NCI-H146 (cell line): ENCODE data around the gene TFR2.

Experiments used
- DNase-seq: peaks from one replicate; lab custom pipeline; 2025; lab: John Stamatoyannopoulos, UW

TFR2 gene

GRCh38 chr7:100654908-100655831 is 13.8 kb upstream of the TFR2 start:
- no peak for DNase-seq

DNA sequence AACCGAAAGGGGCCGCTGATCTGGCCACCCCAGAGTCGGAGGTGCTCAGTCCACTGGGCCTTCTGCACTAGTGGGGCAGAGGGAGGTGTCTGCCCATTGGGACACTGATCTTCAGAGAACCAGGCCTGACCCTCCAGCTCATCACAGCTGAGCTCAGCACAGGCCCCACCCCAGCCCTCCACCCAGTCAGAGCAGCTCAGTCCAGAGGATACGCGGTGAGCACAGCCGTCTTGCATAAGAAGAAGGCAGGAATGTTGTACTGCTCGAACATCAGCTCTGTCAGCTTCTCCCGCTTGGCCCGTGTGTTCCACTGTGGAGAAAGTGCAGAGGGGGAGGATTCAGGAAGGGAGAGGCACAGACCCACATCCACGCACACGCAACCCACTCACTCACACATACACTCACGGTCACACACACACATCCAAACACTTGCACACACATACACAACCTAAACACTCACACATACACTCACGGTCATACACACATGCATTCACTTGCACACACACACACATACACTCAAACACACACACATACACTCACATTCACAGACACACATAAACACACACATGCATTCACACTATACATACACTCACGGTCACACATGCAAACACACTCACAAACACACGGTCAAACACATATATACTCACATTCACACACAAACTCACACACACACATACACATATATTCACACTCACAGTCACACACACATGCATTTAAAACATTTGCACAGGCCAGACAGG is 8.6 kb upstream of the TFR2 start:
- no peak for DNase-seq

DNA sequence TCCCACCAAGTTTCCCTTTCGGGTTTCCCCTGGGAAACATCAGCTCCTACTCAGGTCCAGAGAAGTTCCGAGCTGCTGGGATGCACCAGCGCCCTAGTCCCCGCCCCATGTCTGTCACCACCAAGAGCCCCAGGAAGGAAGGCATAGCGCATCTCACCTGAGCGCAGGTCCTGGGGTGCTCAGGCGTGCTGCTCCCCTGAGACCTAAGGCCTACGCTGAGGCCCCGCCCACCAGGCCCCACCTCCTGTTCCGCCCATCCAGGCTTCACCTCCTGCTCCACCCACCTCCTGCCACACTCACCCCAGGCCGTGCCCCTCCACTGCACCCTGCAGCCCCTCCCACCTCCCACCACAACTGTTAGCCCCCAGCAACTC is 1.2 kb upstream of the TFR2 start:
- no peak for DNase-seq

DNA sequence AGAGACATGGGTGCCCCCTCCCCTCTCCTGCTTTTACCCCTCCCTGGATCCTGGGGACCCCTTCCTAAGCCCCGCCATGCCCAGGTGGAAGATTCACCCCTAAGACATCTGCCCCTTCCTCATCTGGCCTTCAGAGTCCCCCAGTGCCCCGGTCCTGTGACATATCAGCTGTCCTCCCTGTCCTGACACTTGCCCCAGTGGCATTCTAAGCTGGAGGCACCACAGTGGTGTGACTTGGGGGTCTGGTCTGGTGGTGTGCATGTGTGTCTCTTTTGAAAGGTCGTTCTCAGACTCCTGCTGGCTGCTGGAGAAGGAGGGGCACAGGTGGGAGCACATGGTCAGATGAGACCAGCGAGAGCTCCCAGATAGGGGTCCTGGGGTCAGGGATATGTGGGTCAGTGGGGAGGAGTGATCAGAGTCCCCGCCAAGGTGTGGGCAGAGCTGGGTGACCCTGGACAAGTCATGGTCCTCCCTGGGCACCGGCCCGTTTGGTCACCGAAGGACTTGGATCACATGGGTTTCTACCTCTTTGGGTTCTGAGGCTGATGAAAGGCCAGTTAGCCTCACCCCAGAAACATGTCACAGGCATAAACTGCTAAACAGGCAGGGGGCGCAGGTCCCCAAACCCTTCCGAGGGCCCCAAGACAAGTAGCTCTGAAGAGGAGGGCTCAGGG is 645 bp upstream of the TFR2 start:
- DNase-seq = no peak

GRCh38 chr7:100640517-100641440 is 573 bp downstream of the TFR2 start:
- no peak for DNase-seq

- no peak for DNase-seq
These were observed 1.3 kb downstream of the TFR2 start for GRCh38 chr7:100639995-100640516.

- DNase-seq = peak; percentile 71
These were observed 8.2 kb downstream of the TFR2 start for GRCh38 chr7:100632951-100633717.

- no peak for DNase-seq
These were observed 11.3 kb downstream of the TFR2 start for GRCh38 chr7:100630066-100630465.

GRCh38 chr7:100629117-100629716 is 12.1 kb downstream of the TFR2 start:
- peak; percentile 6 for DNase-seq

- DNase-seq = no peak
These were observed 14.2 kb downstream of the TFR2 start for GRCh38 chr7:100627238-100627549.

DNA sequence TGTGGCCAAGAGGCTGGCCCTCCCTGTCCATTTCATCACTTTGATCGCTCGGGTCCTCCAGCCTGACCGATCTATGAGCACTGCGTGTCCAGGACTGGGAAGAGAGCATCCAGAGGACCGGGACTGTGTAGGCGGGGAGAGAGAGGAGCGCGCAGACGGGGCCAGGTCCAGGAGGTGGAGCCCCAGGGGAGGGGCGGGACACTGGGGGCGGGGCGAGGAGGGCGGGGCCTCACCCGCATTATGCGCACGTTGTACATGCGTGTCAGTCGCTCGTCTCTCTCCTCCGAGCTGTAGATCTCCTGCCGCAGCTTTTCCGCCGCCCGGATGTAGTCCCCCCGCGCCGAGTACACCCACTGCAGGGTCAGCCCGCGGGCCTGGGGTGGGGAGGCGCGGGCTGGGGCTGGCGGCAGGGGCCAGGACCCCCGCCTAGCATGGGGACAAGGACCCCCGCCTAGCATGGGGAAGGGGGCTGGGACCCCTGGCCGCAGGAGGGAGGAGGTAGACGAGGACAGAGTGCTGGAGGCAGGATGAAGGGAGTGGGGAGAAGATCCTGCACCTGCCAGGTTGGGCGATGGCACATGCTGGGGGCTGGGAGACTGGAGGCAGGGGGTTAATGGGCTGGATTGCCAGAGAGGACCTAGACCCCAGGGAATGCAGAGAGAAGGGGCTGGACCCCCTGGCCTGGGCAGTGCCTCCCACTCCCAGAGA is 14.7 kb downstream of the TFR2 start:
- DNase-seq = peak; percentile 85

DNA sequence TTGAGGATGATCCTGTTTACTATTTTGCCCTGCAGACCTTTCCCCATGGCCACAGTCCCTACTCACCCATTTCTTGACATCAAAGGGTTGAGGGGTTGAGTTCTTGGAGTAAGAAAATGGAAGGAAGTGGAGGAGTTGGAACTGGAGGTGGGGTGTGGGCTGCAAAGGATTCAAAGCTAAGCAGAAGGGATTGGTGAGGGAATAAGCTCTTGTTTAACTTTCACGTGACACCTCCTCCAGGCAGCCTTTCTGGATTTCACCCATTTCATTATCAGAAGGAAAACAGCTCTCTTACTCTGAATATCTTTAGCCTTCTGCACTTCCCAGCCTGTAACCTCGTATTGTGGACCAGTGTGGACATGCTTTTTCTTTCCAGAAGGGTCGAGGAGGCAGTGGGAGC is 15.3 kb downstream of the TFR2 start:
- no peak for DNase-seq

GRCh38 chr7:100623951-100624824 is 17.2 kb downstream of the TFR2 start:
- no peak for DNase-seq

DNA sequence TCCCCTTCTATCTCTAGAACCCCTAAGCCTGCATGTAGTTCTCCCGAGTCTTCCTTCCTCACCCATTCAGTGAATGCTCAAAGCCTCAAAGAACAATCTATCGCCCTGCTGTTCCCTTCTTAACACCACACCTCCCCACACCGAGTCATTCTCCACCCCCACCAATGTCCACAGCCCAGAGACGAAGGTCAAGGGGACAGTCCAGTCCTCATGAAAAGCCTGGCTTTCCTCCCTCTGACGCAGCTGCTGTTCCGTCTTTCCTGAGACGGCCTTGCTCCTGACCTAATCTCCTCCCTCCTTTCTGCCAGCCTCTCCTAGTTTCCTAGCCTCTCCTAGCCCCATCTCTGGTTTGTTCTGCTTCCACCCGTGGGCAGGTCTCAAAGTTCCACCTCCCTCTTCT is 19.8 kb downstream of the TFR2 start:
- DNase-seq = no peak

DNA sequence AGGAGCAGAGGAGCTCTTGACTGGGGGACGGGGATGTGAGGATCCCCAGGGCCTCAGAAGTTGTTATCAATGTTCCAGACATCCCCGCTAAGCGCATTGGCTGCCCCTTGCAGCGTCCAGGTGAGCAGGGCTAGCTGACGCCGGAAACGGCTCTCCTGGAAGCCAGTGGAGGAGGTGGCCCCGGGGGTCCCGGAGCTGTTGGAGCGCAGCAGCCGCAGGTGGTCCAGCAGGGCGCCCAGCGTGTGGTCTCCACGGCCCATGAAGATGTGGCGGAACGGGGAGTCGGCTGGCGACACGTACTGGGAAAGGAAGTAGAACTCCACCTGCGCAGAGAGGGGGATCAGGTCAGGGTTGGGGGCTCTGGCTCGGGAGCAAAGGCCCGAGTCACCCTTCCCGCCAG is 20.5 kb downstream of the TFR2 start:
- peak; percentile 18 for DNase-seq

- DNase-seq = no peak
These were observed 21.1 kb downstream of the TFR2 start for GRCh38 chr7:100620239-100620638.

- DNase-seq = no peak
These were observed 27.0 kb downstream of the TFR2 start for GRCh38 chr7:100614308-100614861.

DNA sequence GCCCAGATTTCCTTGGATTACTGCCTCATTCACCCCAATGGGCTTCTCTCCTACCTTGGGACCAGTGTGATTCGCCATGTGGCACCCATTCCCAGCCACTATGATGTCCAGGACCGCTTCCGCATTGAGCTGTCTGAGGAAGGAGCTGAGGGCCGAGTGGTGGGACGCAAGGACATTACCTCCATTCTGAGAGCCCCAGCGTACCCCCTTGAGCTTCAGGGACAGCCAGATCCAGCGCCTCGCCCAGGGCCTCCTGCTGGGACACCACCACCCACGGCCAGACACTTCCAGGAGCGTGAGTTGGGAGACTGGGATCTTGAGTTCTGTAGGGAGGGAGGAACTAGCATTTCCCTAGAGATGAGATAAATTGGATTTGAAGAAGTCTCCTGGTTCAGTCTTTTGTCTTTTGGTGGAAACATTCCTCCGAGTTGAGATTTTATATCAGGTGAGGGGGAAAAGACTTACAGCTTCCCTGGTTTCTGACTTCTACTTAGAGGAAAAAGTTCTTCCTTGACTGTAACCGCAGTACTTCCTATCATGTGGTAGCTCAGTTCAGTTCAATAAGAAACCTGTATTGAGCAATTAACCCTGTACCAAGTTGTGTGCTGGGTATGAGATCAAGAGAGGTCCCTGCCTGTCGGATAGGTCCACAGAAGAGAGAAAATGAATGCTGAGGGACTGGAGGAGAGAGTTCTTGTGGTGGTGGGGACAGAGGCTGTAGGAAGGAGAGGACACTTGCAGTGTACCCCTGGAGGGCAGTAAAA is 27.8 kb downstream of the TFR2 start:
- no peak for DNase-seq
